Measurements from ENCODE around the gene SLC2A3. TPM values are rescaled to one million over a fixed set of nuclear protein-coding genes. Genes with fewer than 3 reads are reported as not detected.
"Not testable (repeated sequence)": the region's sequence is repeated elsewhere in the genome, so short reads cannot be mapped to it uniquely, and the experiment has no call there.

Gene SLC2A3
- total RNA-seq, 4 donors from 2014 or later = 3.8 to 9.9 (median 4.4) TPM

DNA sequence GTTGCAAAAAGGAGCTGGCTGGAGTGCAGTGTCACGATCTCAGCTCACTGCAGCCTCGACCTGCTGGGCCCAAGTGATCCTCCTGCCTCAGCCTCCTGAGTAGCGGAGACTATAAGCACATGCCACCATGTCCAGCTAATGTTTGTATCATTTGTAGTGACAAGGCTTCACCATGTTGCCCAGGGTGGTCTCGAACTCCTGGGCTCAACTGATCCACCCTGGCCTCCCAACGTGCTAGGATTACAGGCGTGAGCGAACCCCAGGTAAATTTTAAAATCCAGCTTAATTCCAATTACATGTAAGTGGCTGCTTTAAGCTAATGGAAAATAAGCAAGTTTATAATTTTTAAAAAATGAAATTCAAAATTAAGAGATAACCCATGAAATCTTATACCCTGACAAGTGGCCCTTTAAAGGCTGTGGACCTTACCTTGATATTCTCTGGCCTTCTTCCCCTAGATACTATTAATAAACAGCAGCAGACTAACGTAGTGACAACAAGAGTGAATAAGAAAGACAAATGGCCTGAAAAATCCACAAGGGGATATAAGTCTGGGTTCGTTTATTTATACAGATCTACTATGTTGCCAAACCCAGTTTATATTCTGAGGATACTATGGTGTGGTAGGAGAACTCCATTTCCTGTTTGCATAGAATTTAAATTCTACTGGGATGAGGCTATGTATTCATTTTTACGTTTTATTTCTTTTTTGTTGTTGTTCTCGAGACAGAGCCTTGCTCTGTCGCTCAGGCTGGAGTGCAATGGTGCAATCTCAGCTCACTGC lies 25.6 kb upstream of the SLC2A3 start:
- 78 to 84% methylated on average over 8 to 12 of the region's 12 CpGs for WGBS, 2 donors
- peak overlapping the region in 2 of 4 donors; percentile 46 to 65 for H3K4me3 ChIP-seq

DNA sequence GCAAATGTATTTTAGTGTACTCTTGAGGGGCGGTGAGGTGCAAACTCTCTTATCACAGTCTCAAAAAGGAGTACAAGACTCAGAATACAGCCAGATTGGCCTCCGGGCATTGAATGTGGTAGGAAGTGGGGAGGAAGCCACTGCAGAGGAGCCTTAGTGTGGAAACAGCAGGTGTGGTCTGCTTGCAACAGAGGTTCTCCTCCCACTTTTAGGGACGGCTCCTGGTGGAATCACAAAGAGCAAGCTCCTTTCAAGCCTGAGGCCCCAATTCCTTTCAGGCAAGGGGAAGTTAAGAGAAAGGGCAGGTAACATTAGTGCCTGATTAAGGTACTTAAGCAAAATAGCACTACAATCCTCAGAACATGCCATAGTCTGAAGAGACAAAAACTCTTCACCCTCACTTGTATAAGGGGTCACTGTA lies 23.7 kb upstream of the SLC2A3 start:
- Histone ChIP-seq H3K36me3 (no peaks in the 10 kb centered on the region), H3K4me3 (peak overlapping the region in 2 of 4 donors; percentile 46 to 65), H3K27ac (peak overlapping the region; percentile 6 to 80 (median 74)), H3K27me3 (no peaks in the 10 kb centered on the region), H3K4me1 (peaks cover 5 to 31% (median 6%) of the 10 kb centered on the region in 3 donors), H3K9me3 (no peaks in the 10 kb centered on the region)
- 28 to 30% methylated on average over 2 to 3 of the region's 3 CpGs for WGBS, 2 donors
- intact Hi-C loops (cut with DNase I) = no loop called here
- TF ChIP-seq, protein P1, sequence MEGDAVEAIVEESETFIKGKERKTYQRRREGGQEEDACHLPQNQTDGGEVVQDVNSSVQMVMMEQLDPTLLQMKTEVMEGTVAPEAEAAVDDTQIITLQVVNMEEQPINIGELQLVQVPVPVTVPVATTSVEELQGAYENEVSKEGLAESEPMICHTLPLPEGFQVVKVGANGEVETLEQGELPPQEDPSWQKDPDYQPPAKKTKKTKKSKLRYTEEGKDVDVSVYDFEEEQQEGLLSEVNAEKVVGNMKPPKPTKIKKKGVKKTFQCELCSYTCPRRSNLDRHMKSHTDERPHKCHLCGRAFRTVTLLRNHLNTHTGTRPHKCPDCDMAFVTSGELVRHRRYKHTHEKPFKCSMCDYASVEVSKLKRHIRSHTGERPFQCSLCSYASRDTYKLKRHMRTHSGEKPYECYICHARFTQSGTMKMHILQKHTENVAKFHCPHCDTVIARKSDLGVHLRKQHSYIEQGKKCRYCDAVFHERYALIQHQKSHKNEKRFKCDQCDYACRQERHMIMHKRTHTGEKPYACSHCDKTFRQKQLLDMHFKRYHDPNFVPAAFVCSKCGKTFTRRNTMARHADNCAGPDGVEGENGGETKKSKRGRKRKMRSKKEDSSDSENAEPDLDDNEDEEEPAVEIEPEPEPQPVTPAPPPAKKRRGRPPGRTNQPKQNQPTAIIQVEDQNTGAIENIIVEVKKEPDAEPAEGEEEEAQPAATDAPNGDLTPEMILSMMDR (IDR thresholded peaks at IDR 0.05) = no peak
- TF ChIP-seq POLR2A (IDR thresholded peaks at IDR 0.05) = no peak
- DNase-seq = no peak

More for the DNA sequence above, 25.6 kb upstream of the SLC2A3 start:
- Histone ChIP-seq H3K4me1 (peaks cover 5 to 31% (median 6%) of the 10 kb centered on the region in 3 donors), H3K36me3 (no peaks in the 10 kb centered on the region), H3K9me3 (no peaks in the 10 kb centered on the region), H3K27me3 (no peaks in the 10 kb centered on the region), H3K27ac (peak overlapping the region in 2 of 4 donors; percentile 67 to 80)
- intact Hi-C loops (cut with DNase I) = no loop called here
- TF ChIP-seq, protein P1 (IDR thresholded peaks at IDR 0.05) = no peak
- no peak for TF ChIP-seq POLR2A (IDR thresholded peaks at IDR 0.05)
- DNase-seq = no peak

DNA sequence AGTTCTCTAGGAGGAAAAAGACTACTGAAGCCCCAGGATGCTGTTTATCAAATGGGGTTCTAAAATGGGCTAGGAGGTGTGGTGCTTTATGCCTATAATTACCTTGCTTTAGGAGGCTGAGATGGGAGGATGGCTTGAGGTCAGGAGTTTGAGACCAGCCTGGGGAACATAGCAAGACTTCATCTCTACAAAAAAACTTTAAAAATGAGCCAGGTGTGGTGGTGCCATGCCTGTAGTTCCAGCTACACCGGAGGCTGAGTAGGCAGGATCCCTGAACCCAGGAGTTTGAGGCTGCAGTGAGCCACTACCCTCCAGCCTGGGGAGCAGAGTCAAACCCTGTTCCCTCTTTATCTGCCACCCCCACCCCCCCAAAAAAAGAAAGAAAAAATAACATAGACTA lies 23.3 kb upstream of the SLC2A3 start:
- H3K9me3 ChIP-seq = no peaks in the 10 kb centered on the region
- WGBS, 2 donors = 25 to 44% methylated on average over 1 of the region's 1 CpG

DNA sequence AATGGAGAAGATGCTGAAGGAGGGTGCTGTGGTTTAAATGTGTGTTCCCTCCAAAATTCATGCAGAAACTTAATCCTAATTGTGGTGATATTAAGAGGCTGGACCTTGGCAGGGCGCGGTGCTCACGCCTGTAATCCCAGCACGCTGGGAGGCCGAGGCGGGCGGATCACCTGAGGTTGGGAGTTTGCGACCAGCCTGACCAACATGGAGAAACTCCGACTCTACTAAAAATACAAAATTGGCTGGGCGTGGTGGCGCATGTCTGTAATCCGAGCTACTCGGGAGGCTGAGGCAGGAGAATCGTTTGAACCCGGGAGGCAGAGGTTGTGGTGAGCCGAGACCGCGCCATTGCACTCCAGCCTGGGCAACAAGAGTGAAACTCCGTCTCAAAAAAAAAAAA lies 18.9 kb upstream of the SLC2A3 start:
- H3K27me3 ChIP-seq; intact Hi-C loops (cut with DNase I); H3K36me3 ChIP-seq; DNase-seq; H3K9me3 ChIP-seq; H3K4me3 ChIP-seq; H3K27ac ChIP-seq; H3K4me1 ChIP-seq: not testable (repeated sequence)
- 91 to 95% methylated on average over 18 to 19 of the region's 19 CpGs for WGBS, 2 donors

More for the DNA sequence above, 23.3 kb upstream of the SLC2A3 start:
- no peak for TF ChIP-seq POLR2A (IDR thresholded peaks at IDR 0.05)
- TF ChIP-seq, protein P1 (IDR thresholded peaks at IDR 0.05) = no peak
- intact Hi-C loops (cut with DNase I) = no loop called here
- DNase-seq = no peak
- peaks cover 5 to 31% (median 6%) of the 10 kb centered on the region in 3 donors for H3K4me1 ChIP-seq
- H3K4me3 ChIP-seq = no peak overlapping the region
- H3K27ac ChIP-seq = peak overlapping the region in 2 of 4 donors; percentile 67 to 80
- no peaks in the 10 kb centered on the region for H3K27me3 ChIP-seq
- H3K36me3 ChIP-seq = no peaks in the 10 kb centered on the region

DNA sequence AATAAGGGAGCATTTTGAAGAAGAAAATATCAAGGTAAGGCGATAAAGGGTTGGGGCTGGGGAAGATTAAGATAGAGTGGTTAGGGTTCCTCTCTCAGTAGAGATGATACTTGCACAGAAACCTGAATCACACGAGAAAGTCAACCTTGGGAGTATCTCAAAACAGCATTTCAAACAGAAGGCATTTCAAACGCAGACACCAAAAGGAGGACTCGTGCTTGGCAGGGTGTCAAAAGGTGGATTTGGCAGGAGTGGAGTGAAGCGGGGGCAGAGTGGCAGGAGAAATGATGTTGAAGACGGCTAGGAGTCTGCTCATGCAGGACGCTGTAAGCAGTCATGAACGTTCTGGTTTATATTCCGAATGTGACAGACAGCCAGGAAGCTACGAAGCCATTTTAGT lies 18.4 kb upstream of the SLC2A3 start:
- intact Hi-C loops (cut with DNase I); H3K36me3 ChIP-seq; H3K4me3 ChIP-seq; H3K4me1 ChIP-seq; H3K27me3 ChIP-seq; H3K27ac ChIP-seq; H3K9me3 ChIP-seq; DNase-seq: not testable (repeated sequence)
- 33 to 41% methylated on average over 9 to 10 of the region's 10 CpGs for WGBS, 2 donors

DNA sequence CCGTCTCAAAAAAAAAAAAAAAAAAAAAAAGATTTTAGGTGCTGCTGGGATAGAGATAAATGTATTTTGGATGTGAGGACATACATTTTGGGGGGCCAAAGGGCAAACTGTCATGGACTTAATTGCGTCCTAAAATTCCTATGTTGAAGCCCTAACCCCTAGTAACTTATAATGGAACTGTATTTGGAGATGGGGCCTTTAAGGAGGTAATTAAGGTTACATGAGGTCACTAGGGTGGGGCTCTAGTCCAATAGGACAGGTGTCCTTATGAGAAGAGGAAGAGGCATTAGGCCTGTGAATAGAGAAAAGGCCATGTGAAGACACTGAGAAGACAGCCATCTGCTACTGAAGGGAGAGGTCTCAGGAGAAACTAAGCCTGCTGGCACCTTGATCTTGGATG lies 17.9 kb upstream of the SLC2A3 start:
- H3K36me3 ChIP-seq; H3K27me3 ChIP-seq; DNase-seq; H3K4me1 ChIP-seq; H3K4me3 ChIP-seq; H3K27ac ChIP-seq; intact Hi-C loops (cut with DNase I); H3K9me3 ChIP-seq: not testable (repeated sequence)
- 92 to 95% methylated on average over 2 of the region's 2 CpGs for WGBS, 2 donors

All from esophagus squamous epithelium (tissue), 5 donors.